Omental fat pad (tissue), 4 donors: ENCODE measurements around the gene IL37. TPM values are rescaled to one million over a fixed set of nuclear protein-coding genes. Genes with fewer than 3 reads are reported as not detected.

Experiments used
- ATAC-seq: fragments of 150-250 bp; one replicate; pipeline ENCODE4 v1.9.1; 2016; ENCODE audit warnings: mild to moderate bottlenecking, moderate library complexity; ENCODE audit not compliant: low FRiP score
- DNase-seq: peaks from one replicate; pipeline ENCODE4 v3.0.0-alpha.2; 2019; ENCODE audit warnings: low spot score
- total RNA-seq, 4 donors: library from RNA; depleted of rRNA; stranded (reverse); fragments of >200 nt; gene quantifications; one replicate each; pipeline ENCODE4 v1.1.0, GENCODE V29; 2016
- TF ChIP-seq, protein P1 (sequence below), 3 donors: fragments of 450-650 bp; IDR thresholded peaks; one replicate each; pipeline ENCODE4 v1.5.1; 2016 to 2017; ENCODE audit warnings: antibody characterized with exemption in 3 of 3, mild to moderate bottlenecking in 3 of 3, moderate library complexity in 2 of 3

The IL37 gene
- total RNA-seq, 4 donors from 2014 or later, result not detected

DNA sequence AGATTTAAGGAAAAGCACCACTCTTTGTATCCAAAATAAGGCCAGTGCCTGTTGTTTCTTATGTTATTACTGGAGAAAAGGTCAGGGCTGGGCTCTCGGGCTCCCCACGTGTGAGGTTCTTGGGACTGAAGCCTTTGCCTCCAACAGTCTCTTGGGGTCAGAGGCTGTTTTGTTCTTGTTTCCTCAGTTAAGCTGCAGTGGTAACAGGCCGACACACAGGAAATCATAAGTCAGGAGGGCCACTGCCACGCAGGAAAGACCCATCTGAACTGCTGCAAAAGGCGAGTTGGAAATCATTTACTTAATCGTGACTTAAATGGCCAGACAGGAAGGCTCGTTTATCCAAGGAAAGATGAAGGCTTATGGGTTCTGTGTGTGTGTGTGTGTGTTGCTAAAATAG lies 30.3 kb upstream of the IL37 start:
- ATAC-seq, result no peak
- DNase-seq, result no peak
- TF ChIP-seq, protein P1, sequence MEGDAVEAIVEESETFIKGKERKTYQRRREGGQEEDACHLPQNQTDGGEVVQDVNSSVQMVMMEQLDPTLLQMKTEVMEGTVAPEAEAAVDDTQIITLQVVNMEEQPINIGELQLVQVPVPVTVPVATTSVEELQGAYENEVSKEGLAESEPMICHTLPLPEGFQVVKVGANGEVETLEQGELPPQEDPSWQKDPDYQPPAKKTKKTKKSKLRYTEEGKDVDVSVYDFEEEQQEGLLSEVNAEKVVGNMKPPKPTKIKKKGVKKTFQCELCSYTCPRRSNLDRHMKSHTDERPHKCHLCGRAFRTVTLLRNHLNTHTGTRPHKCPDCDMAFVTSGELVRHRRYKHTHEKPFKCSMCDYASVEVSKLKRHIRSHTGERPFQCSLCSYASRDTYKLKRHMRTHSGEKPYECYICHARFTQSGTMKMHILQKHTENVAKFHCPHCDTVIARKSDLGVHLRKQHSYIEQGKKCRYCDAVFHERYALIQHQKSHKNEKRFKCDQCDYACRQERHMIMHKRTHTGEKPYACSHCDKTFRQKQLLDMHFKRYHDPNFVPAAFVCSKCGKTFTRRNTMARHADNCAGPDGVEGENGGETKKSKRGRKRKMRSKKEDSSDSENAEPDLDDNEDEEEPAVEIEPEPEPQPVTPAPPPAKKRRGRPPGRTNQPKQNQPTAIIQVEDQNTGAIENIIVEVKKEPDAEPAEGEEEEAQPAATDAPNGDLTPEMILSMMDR (IDR thresholded peaks at IDR 0.05), result no peak

DNA sequence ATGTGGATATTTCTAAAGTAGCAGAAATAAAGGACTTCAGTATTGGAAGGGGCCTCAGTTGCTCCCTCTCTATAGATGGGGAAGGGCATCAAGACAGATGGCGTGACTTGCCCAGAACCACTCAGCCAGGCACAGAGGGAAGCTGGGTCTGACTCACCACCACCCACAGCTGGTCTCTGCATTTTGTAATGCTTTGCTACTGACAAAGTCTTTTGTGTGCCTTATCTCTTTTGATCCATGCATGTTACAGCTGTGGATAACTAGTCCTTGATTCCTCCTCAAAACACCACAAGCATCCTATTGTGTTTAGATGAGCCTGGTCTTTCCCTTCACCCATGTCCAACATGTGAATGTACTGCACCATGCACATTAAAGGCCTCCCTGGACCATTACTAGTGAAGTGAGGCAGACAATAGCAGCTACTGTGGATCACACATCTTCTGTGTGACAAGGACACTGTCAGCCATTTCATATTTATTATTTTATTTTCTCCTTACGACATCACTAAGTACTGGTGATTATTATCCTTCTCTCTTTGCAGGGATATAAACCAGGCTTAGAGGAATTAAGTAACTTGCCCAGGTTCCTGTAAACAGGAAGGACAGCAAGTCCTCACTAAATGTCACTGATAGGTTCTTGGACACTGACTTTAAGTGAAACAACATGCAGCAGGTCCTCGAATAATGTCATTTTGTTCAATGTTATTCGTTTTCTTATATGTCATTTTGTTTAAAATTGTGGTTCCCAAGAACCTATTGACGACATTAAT lies 29.6 kb upstream of the IL37 start:
- no peak for ATAC-seq
- TF ChIP-seq, protein P1 (IDR thresholded peaks at IDR 0.05), result no peak
- DNase-seq, result no peak

DNA sequence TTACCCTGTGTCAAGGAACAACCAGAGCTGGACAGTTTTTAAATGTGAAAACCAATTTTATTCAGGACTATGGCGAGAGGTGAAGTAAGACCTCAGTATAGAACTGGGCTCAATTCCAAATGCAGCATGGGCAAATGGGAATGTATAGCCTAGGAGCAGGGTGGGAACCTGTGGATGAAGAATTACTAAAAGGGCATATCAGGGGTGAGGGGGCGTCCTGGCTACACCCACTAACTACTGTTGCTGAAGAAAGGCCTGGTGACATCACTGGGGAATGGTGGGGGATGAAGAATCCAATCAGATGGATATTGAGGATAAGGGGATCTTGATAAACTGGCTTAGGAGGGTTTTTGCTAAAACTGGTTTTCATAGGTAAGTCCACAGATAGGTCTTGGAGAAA lies 27.3 kb upstream of the IL37 start:
- TF ChIP-seq, protein P1 (IDR thresholded peaks at IDR 0.05), result no peak
- DNase-seq (no peak), ATAC-seq (no peak)

DNA sequence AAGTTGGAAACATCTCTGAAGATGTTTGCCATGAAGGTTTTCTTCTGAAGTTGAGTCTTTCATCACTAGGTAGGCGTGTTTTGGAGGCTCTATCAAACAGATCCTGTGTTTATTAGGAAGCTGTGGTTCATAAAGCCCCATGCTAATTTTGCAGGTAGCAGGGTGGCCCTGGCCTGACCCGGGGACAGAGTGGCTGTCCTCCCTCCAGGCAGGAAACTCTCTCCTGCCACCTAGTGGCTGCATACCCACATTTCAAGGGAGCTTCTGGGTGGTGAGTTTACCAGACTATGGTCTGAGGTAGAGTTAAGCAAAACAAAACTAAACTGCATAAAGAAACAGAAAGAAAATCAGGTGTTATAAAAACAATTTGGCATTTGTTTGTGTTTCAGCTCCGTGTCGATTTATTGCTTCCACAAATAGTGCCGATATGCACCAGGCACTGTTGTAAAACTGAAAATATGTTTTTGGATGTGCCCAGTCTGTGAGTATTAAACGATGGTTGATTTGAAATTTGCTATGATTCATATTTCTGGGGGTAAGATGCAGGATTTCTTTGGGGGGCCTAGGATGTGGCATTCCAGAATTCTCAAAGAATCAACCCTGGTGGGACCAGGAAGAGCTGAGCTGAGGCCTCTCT lies 26.0 kb upstream of the IL37 start:
- DNase-seq, result peak; percentile 44
- TF ChIP-seq, protein P1 (IDR thresholded peaks at IDR 0.05), result peak in 1 of 3 donors; percentile 21
- ATAC-seq, result no peak

DNA sequence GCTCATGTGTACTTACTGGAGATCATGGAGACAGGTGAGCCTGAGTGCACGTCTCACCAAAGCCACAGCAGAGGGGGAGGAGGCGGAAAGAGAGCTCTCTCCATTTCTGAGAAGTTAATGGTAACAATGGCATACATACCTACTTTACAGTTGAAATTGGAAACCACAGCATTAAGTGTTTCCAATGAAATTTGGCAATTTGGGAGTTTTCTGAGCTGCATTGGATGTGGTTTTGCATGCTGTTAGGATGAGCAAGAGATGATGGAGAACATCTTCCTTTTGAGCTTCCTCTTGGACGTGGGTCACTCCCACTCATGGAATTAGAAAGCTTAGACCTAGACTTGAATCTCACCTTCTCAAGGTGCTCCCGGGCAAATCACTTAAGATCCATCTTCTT lies 25.5 kb upstream of the IL37 start:
- TF ChIP-seq, protein P1 (IDR thresholded peaks at IDR 0.05), result no peak
- no peak for DNase-seq
- no peak for ATAC-seq

DNA sequence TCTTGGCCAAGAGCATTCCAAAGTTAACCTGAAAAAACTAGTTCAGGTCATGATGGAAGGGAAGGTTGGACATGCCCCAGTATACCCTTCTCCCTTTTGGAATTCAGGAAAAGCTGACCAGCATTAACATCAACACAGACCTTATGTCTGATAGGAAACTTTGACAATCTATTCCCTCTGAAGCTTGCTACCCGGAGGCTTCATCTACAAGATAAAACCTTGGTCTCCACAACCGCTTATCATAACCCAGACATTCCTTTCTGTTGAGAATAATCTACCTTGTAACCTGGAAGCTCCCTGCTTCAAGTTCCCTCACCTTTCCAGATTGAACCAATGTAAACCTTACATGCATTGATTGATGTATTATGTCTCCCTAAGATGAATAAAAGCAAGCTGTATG lies 24.7 kb upstream of the IL37 start:
- ATAC-seq, result no peak
- DNase-seq, result no peak
- TF ChIP-seq, protein P1 (IDR thresholded peaks at IDR 0.05), result no peak
